Breast epithelium (tissue), 3 donors: ENCODE results near the gene RBM18.

ENCODE experiments used
- CTCF ChIP-seq, 3 donors: fragments of 450-650 bp; IDR thresholded peaks; one replicate each; pipeline ENCODE4 v1.5.1; 2016 to 2017; ENCODE audit warnings: antibody characterized with exemption in 3 of 3, mild to moderate bottlenecking in 3 of 3, moderate library complexity in 3 of 3
- POLR2A ChIP-seq: fragments of 450-650 bp; IDR thresholded peaks from one replicate; pipeline ENCODE4 v1.6.1; 2016; ENCODE audit warnings: antibody characterized with exemption, mild to moderate bottlenecking, moderate library complexity
- POLR2AphosphoS5 ChIP-seq, 3 donors: sonication (generic); formaldehyde crosslinking; IDR thresholded peaks; one replicate each; pipeline ENCODE4 v1.6.1; 2017; ENCODE audit warnings: antibody characterized with exemption in 3 of 3

- no peak for TF ChIP-seq POLR2AphosphoS5 (IDR thresholded peaks at IDR 0.05)
- TF ChIP-seq CTCF (IDR thresholded peaks at IDR 0.05), result no peak
- no peak for TF ChIP-seq POLR2A
Measured at GRCh38 chr9:122214507-122214906, 50.1 kb downstream of the RBM18 start.
